BLaER1 (cell line): ENCODE data around the gene RAB11FIP5.
"Not testable (repeated sequence)": the region's sequence is repeated elsewhere in the genome, so short reads cannot be mapped to it uniquely, and the experiment has no call there.

Experiments
- H3K27ac ChIP-seq: shearing (Covaris generic); formaldehyde crosslinking; 2 replicates; pipeline ENCODE4 v1.8.1; 2022
- H3K27me3 ChIP-seq: shearing (Covaris generic); formaldehyde crosslinking; 2 replicates; pipeline ENCODE4 v1.8.1; 2022
- H3K36me3 ChIP-seq: shearing (Covaris generic); formaldehyde crosslinking; 2 replicates; pipeline ENCODE4 v1.8.1; 2022
- H3K4me1 ChIP-seq: shearing (Covaris generic); formaldehyde crosslinking; 2 replicates; pipeline ENCODE4 v1.8.1; 2022
- H3K4me2 ChIP-seq: shearing (Covaris generic); formaldehyde crosslinking; 2 replicates; pipeline ENCODE4 v1.8.1; 2022
- H3K4me3 ChIP-seq: shearing (Covaris generic); formaldehyde crosslinking; 2 replicates; pipeline ENCODE4 v1.8.1; 2022
- H3K9ac ChIP-seq: shearing (Covaris generic); formaldehyde crosslinking; 2 replicates; pipeline ENCODE4 v1.8.1; 2022
- H3K9me3 ChIP-seq: shearing (Covaris generic); formaldehyde crosslinking; 2 replicates; pipeline ENCODE4 v1.8.1; 2022
- H4K20me1 ChIP-seq: shearing (Covaris generic); formaldehyde crosslinking; 2 replicates; pipeline ENCODE4 v1.8.1; 2022
- Cebpa-rat ChIP-seq: shearing (Covaris generic); IDR thresholded peaks from 2 replicates; pipeline ENCODE4 v1.8.1; 2022

The RAB11FIP5 gene

DNA sequence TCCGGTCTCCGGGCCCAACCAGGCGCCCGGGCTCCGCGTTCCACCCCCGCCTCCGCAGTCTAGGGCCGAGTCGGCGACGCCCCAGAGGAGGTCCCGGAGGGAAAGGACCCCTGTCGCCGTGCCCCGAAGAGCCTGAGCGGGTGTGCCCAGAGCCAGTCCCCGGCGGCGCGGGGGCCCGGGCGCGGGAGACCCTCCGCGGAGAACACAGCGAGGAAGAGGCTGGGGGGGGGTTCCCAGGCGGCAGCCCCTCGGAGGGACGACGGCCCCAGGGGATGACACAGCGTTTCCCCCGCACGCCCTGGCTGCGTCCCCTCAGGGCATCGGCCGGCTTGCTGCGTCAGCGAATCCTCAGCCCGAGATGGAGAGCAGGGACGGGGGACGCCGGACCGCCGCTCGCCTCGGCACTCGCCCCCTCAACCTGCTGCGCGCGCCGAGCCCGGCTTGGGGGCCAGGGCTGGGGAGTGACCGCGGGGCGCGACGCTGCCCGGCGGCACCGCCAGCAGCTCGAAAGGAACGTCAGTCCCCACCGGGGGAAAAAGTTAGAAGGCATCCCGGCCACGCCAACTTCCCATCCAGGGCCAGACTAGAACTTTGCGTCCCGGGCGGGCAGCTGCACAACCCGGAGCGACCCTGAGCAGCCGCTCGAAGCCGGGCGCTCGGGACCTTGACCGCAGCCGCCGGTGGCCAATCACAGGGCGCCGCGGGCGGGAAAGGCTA is 41.9 kb downstream of the RAB11FIP5 start:
- Histone ChIP-seq H4K20me1 (0 out of 2 replicates have a peak, but pooled peaks cover 6% of the 10 kb centered on the region), H3K4me3 (peak overlapping the region; percentile 75), H3K9ac (peak overlapping the region; percentile 83), H3K36me3 (peaks cover 16% of the 10 kb centered on the region), H3K9me3 (no peaks in the 10 kb centered on the region), H3K27ac (peak overlapping the region; percentile 89), H3K4me1 (peaks cover 19% of the 10 kb centered on the region), H3K4me2 (peak overlapping the region; percentile 89), H3K27me3 (no peaks in the 10 kb centered on the region)
- TF ChIP-seq Cebpa-rat: no peak

DNA sequence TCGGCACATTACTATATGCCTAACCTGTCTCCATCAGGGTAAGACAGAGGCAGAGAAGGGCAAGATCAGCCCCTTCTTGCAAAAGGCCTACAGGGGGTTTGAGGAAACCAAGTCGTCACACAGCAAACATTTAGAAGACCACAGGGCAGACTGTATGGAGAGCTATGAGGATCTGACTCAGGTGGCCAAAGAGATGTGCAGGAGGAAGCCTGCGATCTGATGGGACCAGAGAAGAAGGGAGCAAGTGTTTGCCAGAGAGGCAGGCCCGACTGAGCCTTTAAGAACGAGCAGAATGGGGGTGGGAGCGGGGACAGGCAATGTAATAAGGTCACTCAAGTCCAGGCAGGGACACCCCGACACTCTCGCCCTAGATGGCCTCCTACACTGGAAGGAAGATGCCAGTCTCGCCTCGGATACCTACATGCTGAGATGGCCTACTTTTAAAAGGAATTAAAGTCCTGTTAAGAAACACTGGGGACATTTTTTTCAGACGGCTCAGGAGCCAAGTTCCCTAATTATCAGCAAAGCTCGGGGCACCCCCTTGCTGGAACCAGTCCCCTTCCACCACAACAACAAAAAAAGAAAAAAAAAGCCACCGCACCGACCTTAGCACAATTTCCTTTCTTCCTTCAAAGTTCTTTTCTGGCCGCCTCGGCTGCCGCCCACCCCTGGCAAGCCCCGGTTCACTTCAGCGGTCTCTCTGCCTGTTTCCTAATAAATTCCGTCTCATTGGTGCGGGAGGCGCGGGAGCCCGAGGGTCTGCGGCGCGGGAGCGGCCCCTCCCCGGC is 42.7 kb downstream of the RAB11FIP5 start:
- TF ChIP-seq Cebpa-rat: no peak
- Histone ChIP-seq H4K20me1 (0 out of 2 replicates have a peak, but pooled peaks cover 6% of the 10 kb centered on the region), H3K27ac (peak overlapping the region; percentile 89), H3K4me1 (peaks cover 24% of the 10 kb centered on the region), H3K27me3 (no peaks in the 10 kb centered on the region), H3K4me2 (peak overlapping the region; percentile 89), H3K9me3 (no peaks in the 10 kb centered on the region), H3K9ac (peak overlapping the region; percentile 83), H3K4me3 (peak overlapping the region; percentile 75), H3K36me3 (peaks cover 8% of the 10 kb centered on the region)

GRCh38 chr2:73069041-73069854 is 43.5 kb downstream of the RAB11FIP5 start:
- Histone ChIP-seq H4K20me1 (0 out of 2 replicates have a peak, but pooled peaks cover 6% of the 10 kb centered on the region), H3K4me3 (peak overlapping the region; percentile 75; the same call in 1 of the 2 replicates), H3K27me3 (no peaks in the 10 kb centered on the region), H3K27ac (no peak overlapping the region), H3K9ac (peak overlapping the region; percentile 83; the same call in 1 of the 2 replicates), H3K9me3 (no peaks in the 10 kb centered on the region), H3K4me2 (peak overlapping the region; percentile 89), H3K36me3 (peaks cover under 1% of the 10 kb centered on the region; the same call in 1 of the 2 replicates), H3K4me1 (peaks cover 32% of the 10 kb centered on the region)
- no peak for TF ChIP-seq Cebpa-rat

DNA sequence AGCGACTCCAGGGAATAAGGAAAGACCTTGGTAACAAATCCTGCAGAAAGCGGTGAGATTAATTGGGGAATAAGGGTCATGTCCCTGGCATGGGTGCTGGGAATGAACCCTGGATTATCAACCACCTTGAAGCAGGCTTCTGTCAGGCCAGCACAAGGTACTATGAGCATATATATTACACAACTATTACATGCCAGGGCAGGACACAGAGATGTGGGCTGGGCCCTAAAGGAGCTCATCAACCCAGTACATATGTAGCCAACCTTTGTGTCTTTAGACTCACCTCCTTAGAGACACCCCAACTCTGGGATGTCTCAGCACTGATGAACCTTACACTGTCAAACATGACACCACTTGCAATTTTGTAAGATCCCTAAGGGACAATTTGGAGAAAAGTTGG is 44.6 kb downstream of the RAB11FIP5 start:
- Histone ChIP-seq H3K9ac (no peak overlapping the region), H3K27me3 (no peaks in the 10 kb centered on the region), H3K9me3 (no peaks in the 10 kb centered on the region), H3K4me1 (peaks cover 35% of the 10 kb centered on the region), H3K36me3 (no peaks in the 10 kb centered on the region), H3K4me2 (no peak overlapping the region), H3K27ac (no peak overlapping the region), H4K20me1 (0 out of 2 replicates have a peak, but pooled peaks cover 6% of the 10 kb centered on the region), H3K4me3 (no peak overlapping the region)
- TF ChIP-seq Cebpa-rat: no peak

DNA sequence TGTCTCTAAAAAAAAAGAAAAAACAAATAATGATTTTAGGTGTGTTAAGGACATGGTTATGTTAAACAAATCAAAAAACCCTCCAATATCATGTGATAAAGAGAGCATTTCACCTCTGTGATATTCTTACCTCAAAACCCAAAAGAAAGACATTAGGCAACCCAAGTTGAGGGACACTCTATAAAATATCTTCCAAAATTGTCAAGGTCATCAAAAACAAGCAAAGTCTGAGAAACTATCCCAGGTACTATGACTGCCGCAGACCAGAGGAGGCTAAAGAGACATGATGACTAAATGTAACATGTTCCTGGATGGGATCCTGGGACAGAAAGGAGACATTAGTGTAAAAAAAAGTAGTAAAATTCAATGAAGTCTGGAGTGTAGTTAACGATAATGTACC is 45.7 kb downstream of the RAB11FIP5 start:
- H3K4me2 ChIP-seq: no peak overlapping the region
- H3K4me1 ChIP-seq: peaks cover 35% of the 10 kb centered on the region
- 0 out of 2 replicates have a peak, but pooled peaks cover 6% of the 10 kb centered on the region for H4K20me1 ChIP-seq
- TF ChIP-seq Cebpa-rat: no peak
- no peak overlapping the region for H3K27ac ChIP-seq
- no peak overlapping the region for H3K4me3 ChIP-seq
- no peak overlapping the region for H3K9ac ChIP-seq
- no peaks in the 10 kb centered on the region for H3K27me3 ChIP-seq
- no peaks in the 10 kb centered on the region for H3K36me3 ChIP-seq
- no peaks in the 10 kb centered on the region for H3K9me3 ChIP-seq

DNA sequence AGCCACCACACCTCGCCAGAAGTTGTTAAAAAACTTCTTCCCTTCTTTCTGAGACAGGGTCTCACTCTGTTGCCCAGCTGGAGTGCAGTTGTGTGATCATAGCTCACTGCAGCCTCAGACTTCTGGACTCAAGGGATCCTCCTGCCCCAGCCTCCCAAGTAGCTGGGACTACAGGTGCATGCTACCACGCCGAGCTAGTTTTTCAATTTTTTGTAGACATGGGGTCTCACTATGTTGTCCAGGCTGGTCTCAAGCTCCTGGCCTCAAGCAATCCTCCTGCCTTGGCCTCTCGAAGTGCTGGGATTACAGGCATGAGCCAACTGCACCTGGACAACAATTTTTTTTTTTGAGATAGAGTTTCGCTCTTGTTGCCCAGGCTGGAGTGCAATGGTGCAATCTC is 47.7 kb downstream of the RAB11FIP5 start:
- not testable (repeated sequence) for H3K9me3 ChIP-seq, H3K4me3 ChIP-seq, H4K20me1 ChIP-seq, H3K36me3 ChIP-seq, H3K9ac ChIP-seq, H3K27me3 ChIP-seq, H3K4me2 ChIP-seq, H3K27ac ChIP-seq
- peaks cover 32% of the 10 kb centered on the region for H3K4me1 ChIP-seq

DNA sequence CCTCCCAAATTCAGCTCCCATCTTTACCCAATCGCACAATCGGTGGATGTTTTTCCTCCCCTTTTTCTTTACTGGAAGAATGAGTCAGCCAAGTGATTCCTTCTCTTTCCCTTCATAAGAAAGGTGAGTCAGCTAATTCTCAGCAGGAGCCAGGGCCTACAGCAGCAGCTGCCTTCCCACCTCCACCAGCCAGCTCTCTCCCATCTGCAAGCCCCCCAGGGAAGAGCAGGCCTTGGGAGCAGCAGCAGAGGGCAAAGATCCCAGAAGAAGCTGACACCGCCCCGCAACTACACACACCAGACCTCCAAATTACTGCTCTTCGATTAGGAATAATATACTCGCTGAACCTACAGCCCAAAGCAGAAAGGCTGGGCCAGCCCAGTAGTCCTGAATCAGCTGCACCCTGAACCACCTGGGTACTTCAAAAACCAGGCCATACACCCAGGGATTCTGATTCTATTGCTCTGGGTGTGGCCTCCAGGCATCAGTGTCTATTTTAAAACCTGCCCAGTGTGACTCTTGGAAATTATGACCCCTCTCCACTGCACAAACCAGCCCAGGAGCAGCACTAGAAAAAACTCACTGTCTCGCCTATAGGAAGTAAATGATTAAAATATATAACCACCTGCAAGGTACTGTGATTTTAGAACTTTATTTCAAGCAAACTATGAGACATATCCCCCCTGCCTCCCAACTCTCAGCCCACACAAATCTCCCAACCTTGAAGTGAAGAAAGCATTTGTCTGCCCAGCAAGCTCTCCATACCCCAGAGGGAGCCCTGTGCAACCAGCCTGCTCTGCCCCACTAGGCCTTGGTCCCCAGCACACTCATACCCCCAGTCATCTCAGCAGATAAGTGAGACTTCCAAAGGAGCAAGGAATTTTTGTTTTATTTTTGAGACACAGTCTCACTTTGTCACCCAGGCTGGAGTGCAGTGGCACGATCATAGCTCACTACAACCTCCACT is 48.6 kb downstream of the RAB11FIP5 start:
- H3K4me1 ChIP-seq: peaks cover 29% of the 10 kb centered on the region
- H3K36me3 ChIP-seq: no peaks in the 10 kb centered on the region
- H4K20me1 ChIP-seq: peaks cover 4% of the 10 kb centered on the region; the same call in 1 of the 2 replicates
- TF ChIP-seq Cebpa-rat: no peak
- H3K4me3 ChIP-seq: no peak overlapping the region
- no peaks in the 10 kb centered on the region for H3K27me3 ChIP-seq
- H3K4me2 ChIP-seq: no peak overlapping the region
- H3K9ac ChIP-seq: no peak overlapping the region
- no peak overlapping the region for H3K27ac ChIP-seq
- H3K9me3 ChIP-seq: no peaks in the 10 kb centered on the region

DNA sequence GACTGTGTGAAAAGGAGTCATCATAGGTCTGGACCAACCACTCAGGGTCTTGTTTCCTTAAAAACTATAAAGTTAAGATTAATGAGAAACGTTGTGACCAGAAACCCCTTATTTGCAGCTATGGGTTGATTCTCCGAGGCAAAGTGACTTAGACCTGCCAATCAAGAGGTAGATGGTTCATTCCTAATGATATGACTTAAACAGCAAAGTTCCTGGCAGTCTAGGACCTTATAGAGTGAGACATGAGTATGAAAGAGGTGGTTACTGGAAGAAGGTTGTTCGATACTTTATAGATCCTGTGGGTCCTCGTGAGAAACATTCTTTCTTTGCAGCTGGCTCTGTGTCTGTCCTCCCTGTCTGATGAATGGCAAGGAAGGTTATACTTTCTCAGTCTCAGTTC is 49.3 kb downstream of the RAB11FIP5 start:
- H3K36me3 ChIP-seq: no peaks in the 10 kb centered on the region
- no peak overlapping the region for H3K4me2 ChIP-seq
- no peak overlapping the region for H3K27ac ChIP-seq
- no peaks in the 10 kb centered on the region for H3K9me3 ChIP-seq
- no peak overlapping the region for H3K4me3 ChIP-seq
- TF ChIP-seq Cebpa-rat: no peak
- H3K27me3 ChIP-seq: no peaks in the 10 kb centered on the region
- peaks cover 6% of the 10 kb centered on the region; the same call in 1 of the 2 replicates for H4K20me1 ChIP-seq
- peaks cover 34% of the 10 kb centered on the region for H3K4me1 ChIP-seq
- H3K9ac ChIP-seq: no peak overlapping the region
